ENCODE results near the gene CSRP1.

CSRP1 gene

DNA sequence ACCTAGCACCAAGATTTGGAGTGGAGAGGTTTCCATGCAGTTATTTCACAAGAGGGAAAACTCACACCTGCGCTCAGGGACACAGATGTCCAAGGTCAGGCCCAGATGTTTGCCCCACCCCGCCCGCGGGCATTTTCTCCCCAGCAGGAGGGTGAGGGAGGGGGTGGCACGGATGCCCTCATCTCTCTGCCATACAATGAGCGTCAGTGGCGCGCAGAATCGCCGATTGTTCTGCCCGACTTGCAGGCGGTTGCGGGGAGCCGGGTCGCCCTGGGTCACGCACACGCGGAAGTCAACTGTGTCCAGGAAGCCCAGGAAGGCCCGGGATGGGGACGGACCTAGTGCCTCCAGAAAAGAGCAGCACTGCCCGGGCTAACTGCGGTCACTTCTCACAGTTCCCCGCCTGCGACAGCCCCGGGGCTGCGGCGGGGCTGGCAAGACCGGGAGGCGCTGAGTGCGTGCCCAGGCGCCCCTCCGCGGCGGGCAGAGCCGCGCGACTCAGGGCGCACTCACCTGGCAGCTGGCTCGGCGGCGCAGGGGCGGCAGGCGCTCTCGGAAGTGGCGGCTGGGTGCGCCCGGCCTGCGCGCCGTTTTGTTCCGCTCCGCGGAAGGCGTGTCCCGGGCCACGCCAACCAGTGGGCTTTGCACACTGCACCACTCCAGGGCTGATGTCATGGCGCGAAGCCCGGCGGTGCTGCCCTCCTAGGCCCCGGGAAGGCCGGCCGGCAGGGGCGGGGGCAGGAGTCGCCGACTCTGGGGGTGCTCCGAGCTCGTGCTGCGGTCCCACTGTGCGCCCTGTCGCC lies at the start of gene CSRP1:
CSRP1 (minus strand) TSS at position 567 of the 803 bp plus-strand sequence. CDS start 10,820 bp downstream, outside the sequence.
- Histone ChIP-seq H3K27me3 (ENCODE audit: insufficient read depth, low read depth, severe bottlenecking) (no peaks in the 10 kb centered on the region), H3K9me3 (ENCODE audit: severe bottlenecking) (no peaks in the 10 kb centered on the region), H3K36me3 (no peaks in the 10 kb centered on the region), H3K4me3 (ENCODE audit: low read depth, low read length) (no peak within 1 kb of the TSS), H3K27ac (no peak within 1 kb of the TSS)
- no peak for DNase-seq
- TF ChIP-seq, protein P1, sequence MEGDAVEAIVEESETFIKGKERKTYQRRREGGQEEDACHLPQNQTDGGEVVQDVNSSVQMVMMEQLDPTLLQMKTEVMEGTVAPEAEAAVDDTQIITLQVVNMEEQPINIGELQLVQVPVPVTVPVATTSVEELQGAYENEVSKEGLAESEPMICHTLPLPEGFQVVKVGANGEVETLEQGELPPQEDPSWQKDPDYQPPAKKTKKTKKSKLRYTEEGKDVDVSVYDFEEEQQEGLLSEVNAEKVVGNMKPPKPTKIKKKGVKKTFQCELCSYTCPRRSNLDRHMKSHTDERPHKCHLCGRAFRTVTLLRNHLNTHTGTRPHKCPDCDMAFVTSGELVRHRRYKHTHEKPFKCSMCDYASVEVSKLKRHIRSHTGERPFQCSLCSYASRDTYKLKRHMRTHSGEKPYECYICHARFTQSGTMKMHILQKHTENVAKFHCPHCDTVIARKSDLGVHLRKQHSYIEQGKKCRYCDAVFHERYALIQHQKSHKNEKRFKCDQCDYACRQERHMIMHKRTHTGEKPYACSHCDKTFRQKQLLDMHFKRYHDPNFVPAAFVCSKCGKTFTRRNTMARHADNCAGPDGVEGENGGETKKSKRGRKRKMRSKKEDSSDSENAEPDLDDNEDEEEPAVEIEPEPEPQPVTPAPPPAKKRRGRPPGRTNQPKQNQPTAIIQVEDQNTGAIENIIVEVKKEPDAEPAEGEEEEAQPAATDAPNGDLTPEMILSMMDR (IDR thresholded peaks at IDR 0.05; ENCODE audit: low read depth, low read length): no peak

DNA sequence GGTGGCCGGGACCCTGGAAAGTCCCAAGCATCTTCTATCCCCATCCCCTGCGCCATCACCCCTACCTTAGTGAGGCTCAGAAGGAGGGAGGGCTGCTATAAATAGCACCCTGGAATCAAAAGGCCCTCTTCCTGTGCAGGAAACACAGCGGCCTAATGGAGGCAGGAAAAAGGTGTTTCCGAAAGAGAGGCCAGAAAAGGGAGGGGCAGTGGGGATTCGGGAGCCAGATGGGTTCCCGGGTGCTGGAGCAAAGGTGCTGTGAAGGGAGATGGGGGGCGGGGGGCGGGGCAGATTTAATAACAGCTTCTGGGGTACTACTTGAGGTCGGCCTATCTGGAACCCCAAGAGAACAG lies 48.6 kb upstream of the CSRP1 start:
- Histone ChIP-seq H3K27ac (no peak overlapping the region), H3K27me3 (ENCODE audit: insufficient read depth, low read depth, severe bottlenecking) (no peaks in the 10 kb centered on the region), H3K9me3 (ENCODE audit: severe bottlenecking) (no peaks in the 10 kb centered on the region), H3K4me3 (ENCODE audit: low read depth, low read length) (no peak overlapping the region), H3K36me3 (no peaks in the 10 kb centered on the region; the same call in 1 of the 2 replicates)
- TF ChIP-seq, protein P1 (IDR thresholded peaks at IDR 0.05; ENCODE audit: low read depth, low read length): no peak
- no peak for DNase-seq

DNA sequence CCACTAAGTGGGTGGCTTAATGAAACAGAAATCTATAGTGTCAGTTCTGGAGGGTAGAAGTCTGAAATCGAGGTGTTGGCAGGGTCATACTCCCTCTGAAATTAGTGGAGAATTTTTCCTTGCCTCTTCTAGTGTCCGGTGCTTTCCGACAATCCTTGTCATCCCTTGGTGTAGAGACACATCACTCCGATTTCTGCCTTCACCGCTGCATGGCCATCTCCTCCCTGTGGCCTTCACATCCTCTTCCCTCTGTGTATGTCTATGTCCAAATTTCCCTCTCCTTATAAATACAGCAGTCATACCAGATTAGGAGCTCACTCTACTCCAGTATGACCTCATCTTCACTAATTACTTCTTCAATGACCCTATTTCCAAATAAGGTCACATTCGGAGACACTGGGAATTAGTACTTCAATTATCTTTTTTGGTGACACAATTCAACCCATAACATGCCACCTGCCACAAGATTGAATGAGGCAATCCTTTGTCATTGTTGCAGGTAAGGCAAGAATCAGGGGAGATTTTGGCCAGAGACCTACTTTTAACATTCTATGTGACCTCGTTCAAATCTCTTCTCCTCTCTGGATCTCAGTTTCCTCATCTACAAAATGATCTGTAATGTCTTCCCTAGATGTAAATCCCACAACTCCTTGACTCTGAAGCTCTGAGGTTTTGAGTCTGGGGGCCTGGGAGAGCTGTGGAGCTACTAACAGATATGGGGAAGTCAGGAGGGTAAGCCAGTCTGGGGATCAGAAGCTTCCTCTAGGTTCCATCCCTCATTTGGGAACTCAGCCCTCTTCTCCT lies 48.1 kb upstream of the CSRP1 start:
- Histone ChIP-seq H3K9me3 (ENCODE audit: severe bottlenecking) (no peaks in the 10 kb centered on the region), H3K27ac (no peak overlapping the region), H3K36me3 (no peaks in the 10 kb centered on the region; the same call in 1 of the 2 replicates), H3K27me3 (ENCODE audit: insufficient read depth, low read depth, severe bottlenecking) (no peaks in the 10 kb centered on the region), H3K4me3 (ENCODE audit: low read depth, low read length) (no peak overlapping the region)
- TF ChIP-seq, protein P1 (IDR thresholded peaks at IDR 0.05; ENCODE audit: low read depth, low read length): no peak
- DNase-seq: no peak

DNA sequence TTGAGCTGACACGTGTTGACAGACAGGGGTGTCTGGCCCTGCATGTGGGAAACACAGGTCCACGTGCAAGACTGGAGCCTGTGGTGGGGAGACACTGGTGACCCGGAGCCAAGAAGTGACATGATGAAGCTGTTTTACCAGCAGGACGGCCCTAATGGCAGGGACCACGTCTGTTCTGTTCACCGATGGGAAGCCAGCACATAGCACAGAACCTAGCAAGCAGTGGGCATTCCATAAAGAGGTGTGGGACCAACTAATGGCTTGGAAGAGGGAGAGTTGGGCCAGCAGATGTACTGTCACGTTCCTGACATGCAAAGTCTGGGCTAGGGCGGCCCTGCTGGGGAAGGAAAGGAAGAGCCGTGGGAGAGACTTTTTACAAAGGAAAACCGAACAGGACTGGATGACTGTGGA lies 47.3 kb upstream of the CSRP1 start:
- Histone ChIP-seq H3K27ac (no peak overlapping the region), H3K9me3 (ENCODE audit: severe bottlenecking) (no peaks in the 10 kb centered on the region), H3K36me3 (no peaks in the 10 kb centered on the region; the same call in 1 of the 2 replicates), H3K27me3 (ENCODE audit: insufficient read depth, low read depth, severe bottlenecking) (no peaks in the 10 kb centered on the region), H3K4me3 (ENCODE audit: low read depth, low read length) (no peak overlapping the region)
- DNase-seq: no peak
- TF ChIP-seq, protein P1 (IDR thresholded peaks at IDR 0.05; ENCODE audit: low read depth, low read length): no peak

DNA sequence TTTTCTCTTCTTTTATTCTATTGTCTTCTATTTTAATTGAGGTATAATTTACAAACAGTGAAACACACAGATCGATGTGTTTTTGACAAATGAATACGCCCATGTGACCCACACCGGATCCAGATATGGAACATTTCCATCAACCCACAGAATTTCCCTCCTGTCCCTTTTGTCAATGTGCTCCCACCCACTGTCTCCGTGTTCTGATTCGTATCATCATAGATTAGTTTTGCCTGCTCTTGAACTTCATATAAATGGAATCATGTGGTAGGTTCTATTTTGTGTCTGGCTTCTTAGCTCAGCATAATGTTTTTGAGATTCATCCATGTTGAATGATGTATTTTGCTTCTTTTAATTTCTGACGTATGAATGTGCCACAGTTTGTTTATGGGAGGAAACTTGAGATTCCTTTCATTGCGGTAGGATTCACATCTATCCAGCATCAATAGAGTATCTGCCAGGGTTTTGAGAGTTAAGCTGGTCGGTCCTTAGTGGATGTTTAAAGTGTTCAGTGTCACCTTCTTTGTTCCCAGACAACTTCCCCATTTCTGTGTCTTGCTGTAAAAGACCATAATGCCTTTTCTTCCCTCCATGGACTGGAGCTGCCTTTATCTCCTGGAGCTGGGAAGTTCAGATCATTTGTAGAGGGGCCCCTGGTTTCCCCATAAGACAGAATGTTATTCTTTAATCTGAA lies 46.7 kb upstream of the CSRP1 start:
- Histone ChIP-seq H3K36me3 (no peaks in the 10 kb centered on the region; the same call in 1 of the 2 replicates), H3K27me3 (ENCODE audit: insufficient read depth, low read depth, severe bottlenecking) (no peaks in the 10 kb centered on the region), H3K4me3 (ENCODE audit: low read depth, low read length) (no peak overlapping the region), H3K9me3 (ENCODE audit: severe bottlenecking) (no peaks in the 10 kb centered on the region), H3K27ac (peak overlapping the region; percentile 10; the same call in 1 of the 2 replicates)
- no peak for DNase-seq
- TF ChIP-seq, protein P1 (IDR thresholded peaks at IDR 0.05; ENCODE audit: low read depth, low read length): no peak

All from WERI-Rb-1 (cell line).